ENCODE data around the gene ZNF593.

Gene ZNF593

GRCh38 chr1:26170472-26170821 lies 739 bp downstream of the ZNF593 start:
- DNase-seq: no peak

DNA sequence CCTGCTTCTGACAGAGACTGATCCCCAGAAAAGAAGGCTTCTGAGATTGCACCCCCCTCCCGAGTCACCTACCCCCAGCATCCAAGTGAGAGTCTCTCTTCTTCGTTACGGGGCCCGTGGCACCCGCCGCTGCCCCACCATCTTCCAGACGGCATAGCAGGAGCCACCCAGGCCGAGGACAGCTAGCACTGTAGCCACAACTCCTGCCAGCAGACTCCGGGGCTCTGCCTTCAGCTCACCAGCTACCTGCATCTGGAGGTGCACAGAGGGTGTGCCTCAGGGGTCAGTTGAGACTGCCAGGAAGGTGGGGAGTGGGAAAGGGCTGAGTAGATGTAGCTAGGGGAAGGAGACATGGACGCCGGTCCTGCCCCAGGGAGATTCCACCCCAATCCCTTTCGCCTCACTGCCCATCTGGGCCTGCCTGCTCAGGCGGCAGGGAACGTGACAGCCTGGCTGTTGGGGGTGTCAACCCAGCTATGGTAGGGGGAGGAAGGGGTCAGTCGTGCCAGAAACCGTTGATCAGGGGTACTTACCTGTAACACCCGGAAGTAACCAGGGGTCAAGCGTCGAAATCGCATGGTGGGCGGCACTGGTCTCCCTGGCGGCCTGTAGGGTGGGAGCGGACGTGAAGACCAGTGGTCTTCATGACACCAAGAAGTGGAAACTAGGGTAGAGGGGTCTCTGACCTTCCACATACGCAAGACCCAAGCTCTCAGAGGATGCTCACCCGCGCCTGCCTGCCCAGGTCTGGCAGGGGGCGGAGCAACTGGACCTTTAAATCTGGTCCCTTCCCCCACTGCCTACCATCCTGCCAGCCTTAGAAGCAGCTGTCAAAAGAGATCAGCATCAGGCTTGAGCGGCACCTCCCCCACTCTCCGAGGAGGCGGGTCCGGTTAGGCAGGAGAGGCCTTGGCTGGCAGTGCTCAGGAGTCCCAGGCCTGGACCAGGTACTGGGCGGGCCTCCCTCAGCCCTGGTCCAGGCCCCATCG lies 1.7 kb downstream of the ZNF593 start, which contains the start of gene ZNF593OS:
TSS of gene ZNF593OS (minus strand) at position 749 of the 989 bp plus-strand sequence. CDS start at position 578, 171 bp downstream.
- no peak for DNase-seq

DNA sequence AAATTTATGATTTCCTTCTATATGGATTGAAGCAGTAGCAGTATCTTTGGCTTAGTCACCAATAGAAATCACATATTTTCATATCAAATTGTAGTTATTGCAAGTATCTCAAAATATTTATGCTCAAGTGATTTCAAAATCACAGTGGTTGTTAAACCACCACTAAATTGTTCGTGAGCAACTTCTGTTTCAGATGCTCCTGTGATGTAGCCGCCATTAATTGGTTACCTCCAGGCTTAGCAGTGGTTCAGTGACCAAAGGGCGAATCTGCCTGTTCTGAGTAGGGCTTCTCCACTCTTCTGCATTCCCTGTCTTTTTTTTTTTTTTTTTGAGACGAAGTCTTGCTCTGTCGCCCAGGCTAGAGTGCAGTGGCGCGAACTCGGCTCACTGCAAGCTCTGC lies 5.6 kb downstream of the ZNF593 start:
- DNase-seq: no peak

DNA sequence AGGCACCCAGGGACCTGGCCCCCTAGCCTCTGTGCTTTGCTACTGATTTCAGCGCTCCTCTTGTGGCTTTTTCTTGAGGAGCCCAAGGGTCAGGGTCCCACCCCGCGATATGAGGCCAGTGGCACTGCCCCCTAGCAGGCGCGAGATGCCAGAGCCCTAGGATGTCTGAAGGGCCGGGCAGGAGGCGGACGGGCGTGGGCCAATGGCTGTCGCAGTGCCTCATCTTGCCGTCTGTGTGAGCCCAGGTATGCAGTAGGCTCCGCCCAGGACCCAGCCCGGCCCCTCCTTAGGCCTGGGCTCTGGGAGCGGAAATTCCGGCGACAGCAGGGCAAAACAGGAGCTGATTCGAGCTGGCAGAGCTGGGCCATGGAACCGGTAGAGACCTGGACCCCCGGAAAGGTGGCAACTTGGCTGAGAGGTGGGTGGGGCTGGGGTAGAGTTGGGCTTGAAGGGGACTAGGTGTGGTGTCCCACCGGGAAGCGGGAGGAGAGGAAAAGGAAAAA lies 7.5 kb downstream of the ZNF593 start, which contains the start of gene CNKSR1:
TSS of gene CNKSR1 (plus strand) at position 310 of the 503 bp plus-strand sequence. CDS start at position 367, 57 bp downstream.
- DNase-seq: no peak

- no peak for DNase-seq
Measured at GRCh38 chr1:26180010-26180506, 10.3 kb downstream of the ZNF593 start.

- DNase-seq: no peak
Measured at GRCh38 chr1:26181586-26182382, 12.1 kb downstream of the ZNF593 start.

- DNase-seq: no peak
Measured at GRCh38 chr1:26182383-26182696, 12.6 kb downstream of the ZNF593 start.

- no peak for DNase-seq
Measured at GRCh38 chr1:26184086-26184485, 14.4 kb downstream of the ZNF593 start.

- DNase-seq: no peak
Measured at GRCh38 chr1:26184883-26185282, 15.2 kb downstream of the ZNF593 start.

DNA sequence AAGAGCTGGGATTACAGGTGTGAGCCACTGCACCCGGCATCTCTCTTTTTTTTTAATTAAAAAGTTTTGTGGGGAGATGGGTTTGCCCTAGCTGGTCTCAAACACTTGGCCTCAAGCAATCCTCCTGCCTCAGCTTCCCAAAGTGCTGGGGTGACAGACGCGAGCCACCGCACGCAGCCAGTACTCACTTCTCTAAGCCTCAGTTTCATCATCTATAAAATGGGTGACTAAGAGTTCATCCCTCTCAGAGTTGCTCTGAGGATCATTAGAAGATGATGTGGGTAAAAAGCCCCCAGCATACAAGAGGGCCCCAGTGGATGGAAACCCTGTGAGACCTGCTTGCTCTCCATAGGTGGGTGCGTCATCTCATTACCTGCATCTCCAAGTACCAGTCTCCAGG lies 18.2 kb downstream of the ZNF593 start:
- DNase-seq: no peak

DNA sequence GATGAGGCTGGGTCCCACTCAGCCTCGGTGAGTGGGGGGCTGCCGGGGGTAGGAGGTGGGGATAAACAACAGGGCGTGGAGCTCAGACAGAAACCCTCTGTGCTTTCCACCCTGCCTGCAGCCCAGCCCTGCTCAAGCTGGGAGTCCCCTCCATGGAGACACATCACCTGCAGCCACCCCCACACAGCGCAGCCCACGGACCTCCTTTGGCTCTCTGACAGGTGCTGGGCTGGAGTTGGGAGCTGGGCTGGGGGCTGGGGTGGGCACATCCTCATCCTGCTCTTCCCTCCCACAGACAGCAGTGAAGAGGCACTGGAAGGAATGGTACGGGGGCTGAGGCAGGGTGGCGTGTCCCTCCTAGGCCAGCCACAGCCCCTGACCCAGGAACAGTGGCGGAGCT lies 18.8 kb downstream of the ZNF593 start:
- DNase-seq: no peak

DNA sequence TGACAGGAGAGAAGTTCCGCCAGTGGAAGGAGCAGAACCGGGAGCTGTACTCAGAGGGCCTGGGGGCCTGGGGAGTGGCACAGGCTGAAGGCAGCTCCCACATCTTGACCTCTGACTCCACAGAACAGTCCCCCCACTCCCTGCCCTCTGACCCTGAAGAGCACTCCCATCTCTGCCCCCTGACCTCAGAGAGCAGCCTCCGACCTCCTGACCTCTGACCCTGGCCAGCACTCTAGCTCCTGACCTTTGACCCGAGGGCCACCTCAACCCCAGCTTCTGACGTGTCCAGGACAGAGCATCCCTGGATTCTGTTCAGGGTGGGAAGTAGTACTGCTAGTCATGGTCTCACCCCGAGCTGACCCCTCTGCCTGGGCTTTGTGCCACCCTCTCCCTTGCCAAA lies 19.6 kb downstream of the ZNF593 start:
- DNase-seq: no peak

DNA sequence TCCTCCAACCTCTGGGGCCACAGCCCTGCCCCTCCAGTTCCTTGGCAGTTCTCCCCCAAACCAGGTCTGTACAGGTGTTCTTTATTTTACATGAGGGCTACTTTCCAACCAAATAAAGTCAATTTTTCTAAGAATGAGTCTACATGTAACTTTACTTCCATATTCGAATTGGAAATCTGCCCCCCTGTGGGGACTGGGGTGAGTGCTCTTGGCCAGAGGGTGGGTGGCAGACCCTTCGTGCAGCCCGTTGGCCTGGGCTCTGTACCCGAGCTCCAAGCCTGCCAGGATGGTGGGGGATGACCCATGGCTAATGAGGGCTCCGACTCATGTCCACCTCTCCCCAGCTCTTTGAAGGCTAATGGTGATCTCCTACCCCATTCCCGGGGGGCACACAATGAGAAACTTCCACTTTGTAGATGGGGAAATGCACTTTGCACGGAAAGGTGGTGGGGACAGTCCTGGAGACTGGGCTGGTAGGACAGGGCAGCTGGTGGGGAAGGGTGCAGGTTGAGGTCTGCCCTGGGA lies 20.1 kb downstream of the ZNF593 start:
- no peak for DNase-seq

DNA sequence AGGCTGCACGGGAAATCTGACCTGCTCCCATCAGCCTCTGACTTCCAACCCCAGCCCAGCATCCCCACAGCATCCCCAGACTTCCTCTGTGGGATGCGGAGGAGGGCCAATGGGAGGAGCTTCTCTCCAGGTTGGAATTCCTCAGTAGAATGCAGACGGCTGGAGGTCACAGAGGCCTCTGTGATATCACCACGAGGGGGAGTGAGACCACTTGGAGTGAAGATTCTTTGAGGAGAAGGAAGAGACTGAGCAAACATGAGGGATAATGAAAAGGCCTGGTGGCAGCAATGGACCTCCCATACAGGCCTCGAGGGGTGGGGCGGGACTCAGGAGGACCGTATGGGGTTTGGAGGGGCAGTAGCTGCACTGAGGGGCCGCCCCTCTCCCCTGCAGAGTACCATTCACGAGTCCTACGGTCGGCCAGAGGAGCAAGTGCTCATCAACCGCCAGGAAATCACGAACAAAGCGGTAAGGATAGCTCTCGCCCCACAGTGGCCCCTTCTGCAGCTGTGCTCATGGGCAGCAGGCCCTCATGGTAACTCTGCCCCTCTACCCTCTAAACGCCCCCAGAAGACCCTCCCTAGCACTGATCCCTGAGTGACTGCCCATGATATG lies 20.8 kb downstream of the ZNF593 start, which contains the start of gene CATSPER4:
TSS of gene CATSPER4 (plus strand) at position 230 of the 615 bp plus-strand sequence. CDS start at position 256, 26 bp downstream.
- DNase-seq: peak; percentile 14

- DNase-seq: no peak
Measured at GRCh38 chr1:26191739-26192138, 22.0 kb downstream of the ZNF593 start.

- no peak for DNase-seq
Measured at GRCh38 chr1:26195805-26196204, 26.1 kb downstream of the ZNF593 start.

DNA sequence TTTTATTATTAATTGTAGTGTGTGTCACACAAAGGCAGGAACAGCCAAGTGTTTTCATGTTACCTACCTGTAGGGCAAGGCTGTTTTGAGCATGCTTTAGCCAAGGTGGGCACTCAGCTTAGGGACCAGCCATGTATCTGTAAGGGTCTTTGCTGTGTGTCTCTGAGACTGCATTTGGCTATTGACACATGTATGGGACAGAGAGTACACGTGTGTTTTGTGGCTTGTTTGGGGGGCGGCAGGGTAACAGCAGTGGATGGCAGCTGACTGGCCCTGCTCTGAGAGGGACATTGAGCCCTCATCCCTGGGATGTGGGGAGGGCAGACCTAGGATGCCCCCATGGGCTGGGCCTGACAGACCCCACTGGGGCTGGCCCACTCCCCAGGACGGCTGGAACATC lies 27.6 kb downstream of the ZNF593 start:
- no peak for DNase-seq

DNA sequence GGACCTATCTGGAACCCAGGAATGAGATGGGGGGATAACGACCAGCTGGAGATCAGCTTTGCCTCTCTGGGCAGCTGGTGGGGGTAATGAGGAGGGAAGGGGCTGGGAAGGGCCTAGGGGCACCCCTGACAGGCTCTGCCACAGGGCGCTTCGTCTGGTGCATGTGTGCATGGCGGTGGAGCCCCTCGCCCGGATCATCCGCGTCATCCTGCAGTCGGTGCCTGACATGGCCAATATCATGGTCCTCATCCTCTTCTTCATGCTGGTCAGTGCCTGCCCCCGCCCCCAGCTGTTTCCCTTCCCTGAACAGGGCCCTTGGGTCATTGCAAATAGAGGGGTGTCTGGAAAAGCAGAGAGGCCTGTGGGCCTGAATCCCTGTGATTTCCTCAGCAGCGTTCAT lies 28.1 kb downstream of the ZNF593 start:
- no peak for DNase-seq

GRCh38 chr1:26200413-26200812 lies 30.7 kb downstream of the ZNF593 start:
- DNase-seq: no peak

DNA sequence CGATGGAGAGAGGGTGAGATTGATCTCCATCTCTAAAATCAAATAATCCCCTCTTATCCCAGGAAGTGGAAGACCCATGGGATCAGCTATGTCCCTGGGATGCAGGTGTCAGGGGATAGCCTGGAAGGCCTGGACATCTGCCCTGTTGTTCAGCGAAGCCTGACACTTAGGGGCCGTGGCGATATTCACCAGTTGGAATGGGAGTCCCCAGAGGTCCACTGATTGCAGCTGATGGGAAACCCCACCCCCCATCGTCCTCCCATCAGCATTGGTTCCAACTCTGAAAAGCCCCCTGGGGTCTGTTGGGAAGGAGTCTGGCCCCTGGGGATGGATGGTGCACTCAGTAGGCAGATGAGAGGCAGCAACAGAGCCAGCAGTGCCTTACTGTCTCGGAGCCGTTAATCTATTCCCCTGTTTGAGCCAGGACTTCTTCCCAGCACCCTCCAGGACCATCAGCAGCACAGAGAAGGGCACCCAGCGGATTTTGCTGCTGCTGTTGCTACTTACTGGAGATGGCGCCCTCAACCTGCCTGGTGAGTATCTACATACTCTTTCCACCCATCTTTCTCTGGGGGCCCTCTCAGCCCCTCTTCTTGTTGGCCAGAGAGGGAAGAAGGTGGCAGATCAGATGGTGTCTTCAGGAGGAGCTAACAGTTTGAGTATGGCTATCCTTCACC lies 34.1 kb downstream of the ZNF593 start:
- no peak for DNase-seq

- DNase-seq: no peak
Measured at GRCh38 chr1:26210147-26210870, 40.6 kb downstream of the ZNF593 start.
